ENCODE measurements around the gene SDR9C7. TPM values are rescaled to one million over a fixed set of nuclear protein-coding genes. Genes with fewer than 3 reads are reported as not detected.
"Not testable (repeated sequence)": the region's sequence is repeated elsewhere in the genome, so short reads cannot be mapped to it uniquely, and the experiment has no call there.

SDR9C7 gene
- total and polyA plus RNA-seq, 2 of the 8 experiments (the other 6 are each of a cell fraction or from before 2014, with no cell fraction given) = 0.11 TPM; not detected in 1

GRCh38 chr12:56962247-56962646, 28.0 kb upstream of the SDR9C7 start:
- H3K23me2 ChIP-seq (ENCODE audit: low read depth, low read length); H3K4me2 ChIP-seq (ENCODE audit: insufficient read depth in 1 of 2, low read depth in 2 of 2, low read length in 2 of 2); H3K79me1 ChIP-seq (ENCODE audit: low read depth, low read length); H4K8ac ChIP-seq (ENCODE audit: extremely low read depth, insufficient read depth, low read length); H2BK15ac ChIP-seq (ENCODE audit: low read length); H2BK12ac ChIP-seq (ENCODE audit: low read depth, low read length); H2AK5ac ChIP-seq (ENCODE audit: low read depth, low read length); H4K5ac ChIP-seq (ENCODE audit: insufficient read length, low read depth, low read length); H2BK5ac ChIP-seq (ENCODE audit: low read depth, low read length); H3K36me3 ChIP-seq (ENCODE audit: control insufficient read depth in 2 of 4, insufficient read depth in 4 of 4, low read length in 3 of 4); H3K4me1 ChIP-seq (replicated peaks in 1 of 4; ENCODE audit: control insufficient read depth in 3 of 4, insufficient read depth in 4 of 4, low read length in 3 of 4); H3K23ac ChIP-seq (ENCODE audit: insufficient read length); H4K91ac ChIP-seq (replicated peaks; ENCODE audit: insufficient read length, low read length); H2BK120ac ChIP-seq (replicated peaks; ENCODE audit: low read depth, low read length); H3K4me3 ChIP-seq (ENCODE audit: extremely low read depth in 1 of 4, insufficient read depth in 2 of 4, low read depth in 3 of 4, low read length in 4 of 4); DNase-seq (ENCODE audit: low read depth in 1 of 2, low spot score in 2 of 2); CTCF ChIA-PET (ENCODE audit: partially characterized antibody); POLR2A ChIA-PET (ENCODE audit: partially characterized antibody); H3K79me2 ChIP-seq (ENCODE audit: control insufficient read depth in 1 of 2, insufficient read depth in 2 of 2, low read length in 2 of 2); H2AFZ ChIP-seq (ENCODE audit: low read length); H3K27ac ChIP-seq (ENCODE audit: low read depth, low read length); H3K56ac ChIP-seq (replicated peaks; ENCODE audit: insufficient read length, low read depth, low read length); H3K18ac ChIP-seq (ENCODE audit: extremely low read depth, low read length); H4K20me1 ChIP-seq (replicated peaks in 1 of 2; ENCODE audit: control insufficient read depth in 1 of 2, insufficient read depth in 2 of 2, low read length in 2 of 2); H3K9ac ChIP-seq (replicated peaks in 1 of 4; ENCODE audit: extremely low read depth in 1 of 4, low read depth in 3 of 4, low read length in 3 of 4); H3K4ac ChIP-seq (replicated peaks; ENCODE audit: insufficient read length, low read depth, low read length); H3K14ac ChIP-seq (ENCODE audit: insufficient read length); FAIRE-seq; H3K27me3 ChIP-seq (replicated peaks in 1 of 4; ENCODE audit: control insufficient read depth in 3 of 4, extremely low read depth in 1 of 4, insufficient read depth in 3 of 4, low read length in 3 of 4); H2BK20ac ChIP-seq (ENCODE audit: low read length): not testable (repeated sequence)
- H3K9me3 ChIP-seq (ENCODE audit: insufficient read depth in 2 of 2, low read depth in 1 of 2, low read length in 1 of 2) = peaks cover 21 to 27% of the 10 kb centered on the region in 2 experiments
- WGBS, 2 experiments (ENCODE audit: extremely low coverage in 1 of 2, insufficient coverage in 1 of 2, insufficient read length in 1 of 2, insufficient replicate concordance in 2 of 2, low coverage in 1 of 2, low lambda C conversion rate in 2 of 2, missing lambda C conversion rate in 1 of 2) = 83% methylated on average over 4 of the region's 4 CpGs; no CpG with 5 or more reads in 1 of the 2 experiments

Measured in H1 (cell line).